Kidney glomerular epithelial cell (primary cell): ENCODE results near the gene ITGA1.

Experiments
- DNase-seq: peaks from one replicate; lab custom pipeline; 2025; lab: John Stamatoyannopoulos, UW

The ITGA1 gene

DNA sequence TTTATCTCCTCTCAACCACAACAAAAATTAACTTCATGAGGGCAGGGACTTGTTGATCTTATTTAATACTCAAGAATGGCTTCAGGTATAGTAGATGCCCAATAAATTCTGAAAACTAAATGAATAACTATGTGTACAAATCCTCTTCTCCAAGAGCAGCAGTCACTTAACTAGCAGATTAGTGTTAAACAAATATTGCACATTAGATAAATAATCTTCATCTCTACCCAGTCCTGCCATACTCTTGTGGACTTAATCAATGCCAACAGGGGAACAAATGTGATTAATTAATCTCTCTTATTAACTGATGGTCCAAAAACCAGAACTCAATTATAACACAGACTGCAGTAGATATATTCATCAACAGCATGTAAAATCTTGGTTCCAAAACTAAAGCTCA is 15.0 kb upstream of the ITGA1 start:
- DNase-seq: no peak

DNA sequence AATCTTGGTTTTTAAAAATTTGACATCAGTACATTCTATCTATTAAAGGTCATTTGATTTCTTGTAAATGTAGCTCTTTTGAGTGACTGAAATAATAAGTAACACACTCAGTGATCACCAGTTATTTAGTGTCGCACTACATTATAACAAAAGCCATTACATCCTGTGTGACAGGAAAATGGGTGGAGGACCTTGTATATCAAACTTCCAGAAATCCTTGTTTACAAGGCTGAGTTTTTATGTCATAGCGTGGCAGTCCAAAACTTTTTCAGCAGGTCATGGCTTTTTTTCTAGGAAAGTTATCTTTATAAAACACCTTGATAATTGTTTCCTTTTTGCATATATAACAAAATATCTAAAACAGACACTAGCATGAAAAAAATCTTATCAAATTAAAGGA is 14.4 kb upstream of the ITGA1 start:
- no peak for DNase-seq

- DNase-seq: no peak
Observed at GRCh38 chr5:52774005-52774410, 13.7 kb upstream of the ITGA1 start.

DNA sequence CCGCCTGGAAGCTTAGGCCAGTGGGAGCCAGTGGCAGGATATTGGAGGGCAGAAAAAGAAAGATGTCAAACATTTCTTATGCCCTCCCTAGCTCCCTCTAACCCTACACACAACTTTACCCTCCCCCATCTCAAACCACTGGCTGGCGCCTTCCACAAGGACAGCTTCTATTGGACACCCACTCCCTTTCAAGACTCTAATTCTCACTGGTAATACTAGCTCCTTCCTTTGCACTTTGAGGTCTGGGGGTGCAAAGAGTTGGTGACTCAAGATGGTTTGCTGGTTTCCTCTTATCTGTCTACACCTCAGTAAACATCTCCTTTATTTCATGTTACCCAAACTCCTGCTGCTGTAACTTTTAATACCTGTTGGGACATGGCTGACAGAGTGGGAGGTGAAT is 11.6 kb upstream of the ITGA1 start:
- DNase-seq: no peak

- no peak for DNase-seq
Observed at GRCh38 chr5:52777186-52777585, 10.5 kb upstream of the ITGA1 start.

GRCh38 chr5:52778781-52779180 is 8.9 kb upstream of the ITGA1 start:
- DNase-seq: no peak

GRCh38 chr5:52779213-52779612 is 8.5 kb upstream of the ITGA1 start:
- DNase-seq: no peak

GRCh38 chr5:52783226-52783959 is 4.3 kb upstream of the ITGA1 start:
- DNase-seq: no peak

- DNase-seq: no peak
Observed at GRCh38 chr5:52784737-52785136, 3.0 kb upstream of the ITGA1 start.

DNA sequence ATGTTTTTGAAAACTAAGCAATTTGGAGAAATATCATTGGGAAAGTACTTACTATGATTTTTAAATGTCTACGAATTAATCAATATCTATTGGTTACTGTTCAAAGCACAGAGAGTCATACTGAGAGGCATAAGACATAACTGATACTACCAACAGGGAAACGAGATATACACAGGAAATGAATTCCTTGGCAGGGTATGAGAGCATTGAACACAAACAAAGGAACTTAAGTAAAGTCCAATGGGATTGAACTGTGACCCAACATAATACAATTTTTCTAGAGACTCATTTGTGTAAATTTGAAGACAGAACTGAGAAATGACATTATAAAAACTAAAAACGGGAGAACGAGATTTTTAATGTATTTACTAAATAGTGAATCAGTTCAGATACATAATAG is 1.3 kb upstream of the ITGA1 start:
- no peak for DNase-seq

GRCh38 chr5:52786949-52787599 is 642 bp upstream of the ITGA1 start:
- DNase-seq: peak; percentile 39

DNA sequence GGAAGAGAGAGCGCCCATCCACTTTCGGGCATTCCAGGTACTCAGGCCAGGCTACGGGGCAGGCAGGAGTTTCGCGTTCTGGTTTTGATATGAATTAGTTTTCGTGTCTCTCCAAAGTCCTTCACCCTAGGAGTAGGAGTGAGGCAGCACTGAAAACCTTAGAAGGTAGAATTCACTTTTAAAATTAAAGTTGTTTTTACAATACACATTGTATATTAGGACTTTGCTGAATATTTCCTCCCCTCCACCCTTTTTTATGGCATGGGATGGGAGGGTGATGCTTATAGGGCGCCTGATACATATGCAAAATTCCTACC is 747 bp downstream of the ITGA1 start:
- no peak for DNase-seq

- DNase-seq: no peak
Observed at GRCh38 chr5:52789378-52789777, 1.7 kb downstream of the ITGA1 start.

DNA sequence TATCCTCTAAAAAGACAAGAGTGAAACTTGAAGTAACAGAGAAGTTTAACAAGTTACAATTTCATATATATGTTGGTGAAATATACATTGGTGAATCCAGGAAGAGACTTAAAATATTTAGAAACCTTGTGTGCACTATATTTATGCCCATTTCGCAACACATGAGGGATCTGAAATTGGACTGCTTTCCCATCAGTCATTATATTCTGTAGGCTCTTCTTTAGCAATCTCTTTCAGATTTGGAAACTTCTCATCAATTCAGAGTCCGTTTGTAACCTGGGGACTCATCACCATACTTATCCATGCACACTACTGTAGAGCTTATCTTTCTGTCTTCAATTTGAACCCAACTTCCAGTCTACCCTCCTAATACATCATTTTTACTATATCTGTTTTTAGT is 2.1 kb downstream of the ITGA1 start:
- no peak for DNase-seq

DNA sequence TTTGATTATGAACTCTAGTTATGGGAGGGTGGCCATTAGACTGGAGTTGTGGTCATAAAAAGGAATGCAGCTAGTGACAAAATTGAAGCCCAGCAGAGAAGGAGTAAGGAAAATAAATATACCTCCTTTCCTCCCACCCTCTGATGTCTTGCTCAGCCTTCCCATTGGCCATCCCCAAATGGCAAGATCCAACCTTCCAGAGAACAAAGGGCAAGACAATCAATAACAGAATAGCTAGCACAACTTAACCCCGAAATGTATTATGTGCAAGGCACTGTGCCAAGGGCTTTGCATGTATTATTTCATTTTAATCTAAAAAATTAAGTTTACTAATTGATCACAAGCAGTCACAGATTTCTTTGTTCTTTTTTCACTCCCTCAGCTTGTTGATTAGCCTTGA is 3.6 kb downstream of the ITGA1 start:
- no peak for DNase-seq

GRCh38 chr5:52794519-52794918 is 6.8 kb downstream of the ITGA1 start:
- no peak for DNase-seq

GRCh38 chr5:52796031-52796430 is 8.3 kb downstream of the ITGA1 start:
- no peak for DNase-seq

DNA sequence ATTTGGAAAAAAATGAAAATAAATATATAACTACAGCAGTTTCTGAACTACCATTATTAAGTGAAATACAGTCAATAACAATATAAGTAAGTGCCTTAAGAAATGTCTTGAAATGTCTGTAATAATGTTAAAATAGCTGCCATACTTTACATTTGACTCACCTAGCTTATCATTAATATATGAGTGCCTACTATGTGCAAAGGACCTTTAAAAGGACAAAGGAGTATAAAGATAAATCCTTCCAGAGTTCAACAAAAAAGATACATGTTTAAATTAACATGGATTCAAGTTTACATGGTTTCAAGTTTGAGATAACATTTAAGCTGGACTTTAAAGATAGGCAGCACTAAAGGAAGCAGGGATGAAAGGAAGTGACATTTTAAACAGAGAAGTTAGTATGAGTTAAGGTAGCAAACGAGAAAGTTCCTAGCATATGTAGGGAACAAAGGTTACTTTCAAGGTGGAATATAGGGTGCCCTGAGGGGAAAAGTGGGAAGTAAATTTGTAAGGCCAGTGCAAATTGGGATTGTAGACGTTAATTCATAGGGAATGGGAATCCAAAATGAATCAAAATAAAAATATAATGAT is 8.9 kb downstream of the ITGA1 start:
- no peak for DNase-seq

DNA sequence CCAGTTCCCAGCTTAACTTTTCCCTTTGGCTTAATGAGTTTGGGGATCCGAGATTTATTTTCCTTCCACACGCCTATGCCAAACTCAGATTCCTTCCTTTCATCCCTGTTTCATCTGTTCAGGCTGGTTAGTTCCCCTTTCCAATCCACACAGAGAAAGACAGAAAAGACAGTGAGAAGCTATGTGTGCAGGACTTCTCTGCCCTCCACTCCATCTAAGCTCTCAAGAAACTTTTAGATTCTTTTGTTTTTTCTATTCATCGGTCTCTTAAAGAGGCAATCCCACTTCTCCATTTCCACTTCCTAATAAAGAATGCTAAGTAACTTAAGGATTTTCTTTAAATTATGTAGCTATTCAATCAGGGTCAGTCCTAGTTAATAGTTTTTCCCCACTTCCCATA is 11.2 kb downstream of the ITGA1 start:
- DNase-seq: peak; percentile 78

DNA sequence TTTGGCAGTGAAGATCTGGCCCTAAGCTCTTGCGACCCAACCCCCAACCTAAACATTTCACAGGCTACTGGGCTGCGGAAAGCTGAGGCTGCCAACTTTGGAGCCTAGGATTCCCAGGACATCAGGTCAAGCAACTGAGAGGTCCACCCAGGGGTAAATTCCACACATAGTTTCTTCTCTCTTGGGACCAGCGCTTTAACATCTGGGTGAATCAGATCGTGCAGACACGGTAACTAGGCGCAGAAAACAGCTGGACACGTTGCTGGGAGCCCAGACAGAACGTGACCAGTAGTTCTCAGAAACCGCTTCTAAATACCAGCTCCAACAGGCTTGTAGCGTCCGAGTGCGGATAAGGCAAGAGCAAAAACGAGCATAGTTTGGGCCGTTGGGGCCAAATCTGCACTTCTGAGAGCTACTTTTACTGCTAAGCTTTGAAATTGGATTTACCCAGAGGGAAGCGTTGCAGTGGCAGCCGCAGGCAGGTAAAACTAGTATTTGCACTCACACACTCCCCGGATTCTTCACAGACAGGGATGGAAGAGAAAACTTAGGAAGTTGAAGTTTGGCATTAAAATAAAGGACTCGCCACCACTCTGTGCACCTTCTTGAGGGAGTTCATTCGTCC is 11.8 kb downstream of the ITGA1 start:
- peak; percentile 87 for DNase-seq

DNA sequence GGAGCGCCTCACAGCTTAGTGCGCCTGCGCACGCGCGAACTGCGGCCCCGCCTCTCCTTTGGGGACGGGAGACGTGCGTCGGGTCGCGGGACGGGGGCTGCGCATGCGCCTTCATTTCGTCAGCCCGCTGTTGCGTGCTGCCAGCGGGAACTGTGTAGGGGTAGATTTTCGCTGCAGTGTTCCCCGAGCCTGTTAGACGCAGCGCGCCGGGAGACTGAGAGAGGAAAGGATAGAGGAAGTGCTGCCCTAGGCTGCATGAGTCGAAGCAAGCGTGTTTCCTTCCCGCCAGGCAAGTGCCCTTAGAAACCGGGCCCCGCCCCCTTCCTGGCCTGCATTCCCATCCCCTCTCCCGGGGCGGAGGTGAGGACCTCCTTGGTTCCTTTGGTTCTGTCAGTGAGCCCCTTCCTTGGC is 12.3 kb downstream of the ITGA1 start:
- DNase-seq: peak; percentile 81

- peak; percentile 77 for DNase-seq
Observed at GRCh38 chr5:52800394-52801213, 12.9 kb downstream of the ITGA1 start.
